ENCODE results near the gene CDC42SE2.
"Not testable (repeated sequence)": the region's sequence is repeated elsewhere in the genome, so short reads cannot be mapped to it uniquely, and the experiment has no call there.

CDC42SE2 gene

GRCh38 chr5:131392466-131393095 is 128.7 kb downstream of the CDC42SE2 start:
- no peak for DNase-seq (ENCODE audit: low read depth)

- DNase-seq (ENCODE audit: low read depth): no peak
Observed at GRCh38 chr5:131393498-131393968, 129.7 kb downstream of the CDC42SE2 start.

- no peak for DNase-seq (ENCODE audit: low read depth)
Observed at GRCh38 chr5:131394128-131394527, 130.3 kb downstream of the CDC42SE2 start.

GRCh38 chr5:131396015-131396414 is 132.2 kb downstream of the CDC42SE2 start:
- DNase-seq (ENCODE audit: low read depth): no peak

GRCh38 chr5:131396630-131397273 is 132.9 kb downstream of the CDC42SE2 start:
- no peak for DNase-seq (ENCODE audit: low read depth)

- DNase-seq (ENCODE audit: low read depth): not testable (repeated sequence)
Observed at GRCh38 chr5:131399007-131399406, 135.2 kb downstream of the CDC42SE2 start.

GRCh38 chr5:131400585-131400984 is 136.7 kb downstream of the CDC42SE2 start:
- DNase-seq (ENCODE audit: low read depth): no peak

- no peak for DNase-seq (ENCODE audit: low read depth)
Observed at GRCh38 chr5:131405674-131406073, 141.8 kb downstream of the CDC42SE2 start.

GRCh38 chr5:131406076-131406475 is 142.2 kb downstream of the CDC42SE2 start:
- no peak for DNase-seq (ENCODE audit: low read depth)

- no peak for DNase-seq (ENCODE audit: low read depth)
Observed at GRCh38 chr5:131406975-131407638, 143.3 kb downstream of the CDC42SE2 start.

- DNase-seq (ENCODE audit: low read depth): peak; percentile 13
Observed at GRCh38 chr5:131413605-131414559, 150.0 kb downstream of the CDC42SE2 start.

- no peak for DNase-seq (ENCODE audit: low read depth)
Observed at GRCh38 chr5:131416729-131417128, 152.9 kb downstream of the CDC42SE2 start.

GRCh38 chr5:131417240-131417869 is 153.5 kb downstream of the CDC42SE2 start:
- DNase-seq (ENCODE audit: low read depth): peak; percentile 72

- no peak for DNase-seq (ENCODE audit: low read depth)
Observed at GRCh38 chr5:131418846-131419245, 155.0 kb downstream of the CDC42SE2 start.

GRCh38 chr5:131419877-131420276 is 156.0 kb downstream of the CDC42SE2 start:
- DNase-seq (ENCODE audit: low read depth): no peak

GRCh38 chr5:131423056-131423455 is 159.2 kb downstream of the CDC42SE2 start:
- peak; percentile 53 for DNase-seq (ENCODE audit: low read depth)

- DNase-seq (ENCODE audit: low read depth): no peak
Observed at GRCh38 chr5:131426011-131426410, 162.2 kb downstream of the CDC42SE2 start.

- peak; percentile 78 for DNase-seq (ENCODE audit: low read depth)
Observed at GRCh38 chr5:131430794-131431193, 166.9 kb downstream of the CDC42SE2 start.

- DNase-seq (ENCODE audit: low read depth): no peak
Observed at GRCh38 chr5:131431794-131432193, 167.9 kb downstream of the CDC42SE2 start.

GRCh38 chr5:131433109-131433508 is 169.3 kb downstream of the CDC42SE2 start:
- no peak for DNase-seq (ENCODE audit: low read depth)

- no peak for DNase-seq (ENCODE audit: low read depth)
Observed at GRCh38 chr5:131436081-131436480, 172.2 kb downstream of the CDC42SE2 start.
